ENCODE results near the gene SF3B3.

- TF ChIP-seq CTCF (conservative IDR thresholded peaks at IDR 0.05) = no peak
- no peak for TF ChIP-seq EZH2 (IDR thresholded peaks at IDR 0.05; ENCODE audit: low read depth)
Measured at GRCh38 chr16:70611785-70612303, 88.2 kb downstream of the SF3B3 start.

Measured in PC-9 (cell line).